HG02642 (cell line): ENCODE data around the gene IQGAP2.
"Not testable (repeated sequence)": the region's sequence is repeated elsewhere in the genome, so short reads cannot be mapped to it uniquely, and the experiment has no call there.

Experiments used
- ATAC-seq: cut with Tn5 transposase; IDR thresholded peaks from one replicate; pipeline ENCODE4 v1.9.1; 2021; ENCODE audit warnings: mild to moderate bottlenecking; ENCODE audit not compliant: unreplicated experiment, poor library complexity

Gene IQGAP2

DNA sequence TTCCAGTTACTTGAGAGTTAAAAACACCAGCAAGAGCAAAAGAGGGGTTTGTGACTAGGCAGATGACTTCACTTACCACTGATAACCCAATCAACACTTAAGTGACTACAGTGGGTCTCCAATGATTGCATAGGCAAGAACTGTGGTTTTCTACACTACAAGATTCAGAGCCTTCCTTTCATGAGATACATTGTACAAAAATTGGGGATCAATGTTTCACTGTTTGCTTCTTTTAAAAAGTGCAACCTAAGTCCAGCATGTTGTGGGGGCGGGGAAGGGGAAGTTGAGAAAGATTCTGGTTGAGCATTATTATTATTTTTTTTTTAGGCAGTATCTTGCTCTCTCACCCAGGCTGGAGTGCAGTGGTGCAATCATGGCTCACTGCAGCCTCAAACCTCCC, 3.6 kb downstream of the IQGAP2 start:
- ATAC-seq, result no peak

DNA sequence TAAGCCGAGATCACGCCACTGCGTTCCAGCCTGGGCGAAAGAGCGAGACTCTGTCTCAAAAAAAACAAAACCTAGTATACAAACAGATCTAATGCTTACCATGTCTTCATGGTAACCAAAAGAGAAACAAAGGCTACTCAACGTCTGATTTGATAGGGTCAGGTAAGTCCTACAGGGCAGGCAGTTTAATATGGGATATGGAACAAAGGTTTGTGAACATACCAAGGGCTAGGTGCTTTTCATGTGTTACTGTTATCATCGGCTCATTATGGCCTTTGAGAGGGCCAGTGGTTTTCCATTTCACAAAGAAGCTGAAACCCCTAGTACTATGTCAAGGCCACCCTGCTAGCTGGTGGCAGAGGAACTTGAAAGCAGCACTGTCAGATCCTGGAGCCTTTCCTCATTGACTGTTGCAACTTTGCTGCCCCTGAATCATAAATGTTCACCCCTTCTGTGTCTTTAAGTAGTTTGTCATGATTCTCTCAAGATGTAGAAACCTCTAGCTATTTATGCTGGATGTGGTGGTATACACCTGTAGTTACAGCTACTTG, 5.1 kb downstream of the IQGAP2 start:
- ATAC-seq, result no peak

DNA sequence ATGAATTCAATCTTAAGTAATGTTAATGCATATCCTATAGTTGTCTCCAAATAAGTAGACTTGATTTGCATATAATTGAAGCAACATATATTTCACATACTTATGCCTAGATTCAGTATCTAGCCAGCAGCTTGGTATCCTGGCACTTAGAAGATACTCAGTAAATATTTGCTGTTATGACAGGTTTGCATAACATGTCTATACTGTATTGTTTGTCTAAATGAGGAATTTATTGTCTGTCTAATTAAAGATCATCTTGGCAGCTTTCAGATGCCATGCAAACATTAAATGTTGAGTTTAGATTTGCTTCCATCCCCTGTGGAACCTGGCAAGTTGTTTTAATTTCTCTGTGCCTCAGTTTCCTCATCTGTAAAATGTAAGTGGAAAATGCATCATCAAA, 9.4 kb downstream of the IQGAP2 start:
- ATAC-seq, result no peak

DNA sequence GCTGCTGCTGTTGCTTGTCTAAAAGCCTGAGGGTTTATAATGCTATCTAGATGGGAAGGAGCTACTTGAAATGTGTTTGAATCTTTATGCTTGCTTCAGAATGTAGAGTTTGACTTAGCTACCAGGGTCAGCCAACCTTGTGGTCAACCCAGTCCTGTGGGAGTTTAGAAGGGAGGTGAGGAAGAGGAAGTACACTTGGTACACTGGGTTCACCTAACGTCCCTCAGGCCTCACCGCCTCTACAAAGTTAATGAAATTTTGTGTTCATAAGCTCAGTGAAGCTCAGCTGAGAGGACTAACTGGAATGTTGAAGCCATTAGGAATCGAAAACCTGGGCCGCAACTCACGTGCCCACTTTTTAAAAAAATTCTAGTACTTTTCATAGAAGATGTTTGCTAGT, 10.7 kb downstream of the IQGAP2 start:
- ATAC-seq, result no peak

DNA sequence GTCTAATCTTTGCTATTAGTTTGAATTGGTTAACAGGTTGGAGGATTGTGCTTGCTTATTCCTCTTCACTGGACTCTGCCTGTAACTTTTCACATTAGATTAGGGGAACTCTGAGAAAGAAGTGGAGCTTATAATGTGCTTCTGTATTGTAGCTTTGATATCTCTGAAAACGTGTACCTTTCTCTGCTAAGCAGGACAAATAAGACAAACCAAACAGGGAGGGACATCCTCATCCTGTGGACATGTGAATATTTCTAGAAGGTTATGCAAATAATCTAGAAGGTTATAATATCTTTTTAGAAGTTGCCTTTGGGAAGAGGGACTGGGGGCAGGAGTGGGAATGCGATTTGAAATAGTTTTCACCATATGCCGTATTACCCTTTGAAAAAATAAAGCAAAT, 11.7 kb downstream of the IQGAP2 start:
- no peak for ATAC-seq

DNA sequence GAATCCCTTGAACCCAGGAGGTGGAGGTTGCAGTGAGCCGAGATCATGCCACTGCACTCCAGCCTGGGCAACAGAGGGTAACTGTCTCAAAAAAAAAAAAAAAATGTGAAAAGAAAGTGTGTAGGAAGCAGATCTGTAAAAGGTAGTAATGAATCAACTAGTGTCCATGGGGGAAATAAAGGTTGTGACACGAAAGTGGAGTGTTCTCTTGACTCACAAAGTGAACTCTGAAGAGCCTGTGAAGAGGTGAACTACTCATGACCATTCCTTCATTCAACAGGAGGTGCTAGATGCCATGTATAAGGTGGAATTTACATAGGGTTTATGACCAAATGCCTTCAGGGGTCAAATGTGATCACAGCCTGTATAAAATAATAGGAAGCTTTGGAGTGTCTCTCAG, 12.8 kb downstream of the IQGAP2 start:
- no peak for ATAC-seq

DNA sequence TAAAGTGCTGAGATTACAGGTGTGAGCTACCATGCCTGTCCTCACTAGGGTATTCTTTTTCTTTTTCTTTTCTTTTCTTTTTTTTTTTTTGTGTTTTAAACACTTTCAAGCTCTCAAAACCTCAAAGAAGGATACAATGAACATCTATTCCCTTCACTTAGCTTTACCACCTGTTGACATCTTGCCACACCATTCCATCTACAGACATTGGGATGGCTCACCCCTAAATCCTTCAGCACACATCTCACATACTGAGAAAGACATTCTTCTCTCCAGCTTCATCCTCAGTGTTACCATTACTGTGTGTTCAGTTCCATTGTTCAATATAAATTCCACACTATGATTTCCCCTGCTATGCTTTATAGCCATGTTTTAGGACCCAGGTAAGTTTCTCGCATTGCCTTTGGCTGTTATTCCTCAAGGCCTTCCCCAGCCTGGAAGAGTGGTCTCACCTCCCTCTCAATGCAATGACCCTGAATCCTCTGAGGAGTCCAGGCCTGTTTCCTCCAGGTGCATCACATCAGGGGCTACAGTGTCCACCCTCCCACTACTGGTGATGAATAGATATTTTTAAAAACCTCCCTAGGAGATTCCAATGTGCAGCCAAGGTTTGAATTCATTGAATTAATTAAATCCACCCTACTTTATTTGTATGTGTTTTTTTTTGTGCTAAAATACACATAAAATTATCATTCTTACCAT, 16.7 kb downstream of the IQGAP2 start:
- no peak for ATAC-seq

DNA sequence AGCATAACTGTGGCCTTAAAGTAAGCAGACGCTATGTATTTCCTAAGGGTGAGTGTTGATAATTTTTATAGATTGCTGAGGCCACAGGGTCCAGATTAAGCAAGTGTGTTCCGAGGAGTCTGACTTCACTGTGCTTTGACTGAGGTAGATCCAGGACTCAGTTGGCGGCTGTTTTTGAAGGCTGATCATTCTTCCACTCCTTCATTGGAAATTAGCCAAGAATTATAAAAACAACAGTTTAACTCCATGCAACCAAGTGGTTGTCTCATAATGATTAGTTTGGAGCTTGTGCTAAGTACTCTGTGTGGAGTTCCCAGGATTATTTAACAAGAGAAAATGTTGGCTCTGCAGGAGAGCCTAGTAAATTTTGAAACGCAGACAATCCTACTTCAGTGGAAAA, 19.1 kb downstream of the IQGAP2 start:
- ATAC-seq, result no peak

DNA sequence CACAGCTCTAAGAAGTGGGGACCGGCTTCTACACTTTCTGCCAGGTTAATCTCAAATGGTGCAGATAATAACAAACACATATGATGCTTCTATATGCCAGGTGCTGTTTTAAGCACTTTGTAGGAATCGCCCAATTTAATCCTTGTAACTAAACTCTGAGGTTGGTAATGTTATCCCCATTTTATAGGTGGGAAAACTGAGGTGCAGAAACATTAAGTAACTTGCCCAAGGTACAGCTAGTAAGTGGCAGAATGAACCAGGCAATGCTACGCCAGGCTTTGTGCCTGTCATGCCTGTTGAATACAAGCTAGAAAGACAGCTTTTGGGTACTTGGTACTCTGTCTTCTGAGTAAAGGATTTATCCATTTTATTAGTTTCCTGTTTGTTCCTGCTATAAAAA, 19.7 kb downstream of the IQGAP2 start:
- no peak for ATAC-seq

DNA sequence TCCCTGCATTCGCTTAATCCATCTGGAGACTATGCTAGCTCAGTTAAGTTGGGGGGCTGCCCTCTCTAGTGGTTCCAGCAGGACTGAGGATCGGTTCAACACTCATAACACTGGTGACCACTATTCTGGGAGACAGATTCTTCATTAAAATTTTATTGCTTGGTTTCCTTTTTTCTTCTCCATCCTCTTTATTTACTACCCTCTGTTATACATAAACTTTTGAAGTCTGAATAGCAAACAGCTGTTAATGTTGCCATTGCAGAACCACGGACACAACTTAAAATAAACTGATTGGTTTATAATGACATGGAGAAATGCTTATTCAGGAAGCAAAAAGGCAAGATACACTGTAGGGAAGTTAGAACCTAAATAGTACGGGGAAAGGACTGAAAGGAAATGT, 22.1 kb downstream of the IQGAP2 start:
- no peak for ATAC-seq

DNA sequence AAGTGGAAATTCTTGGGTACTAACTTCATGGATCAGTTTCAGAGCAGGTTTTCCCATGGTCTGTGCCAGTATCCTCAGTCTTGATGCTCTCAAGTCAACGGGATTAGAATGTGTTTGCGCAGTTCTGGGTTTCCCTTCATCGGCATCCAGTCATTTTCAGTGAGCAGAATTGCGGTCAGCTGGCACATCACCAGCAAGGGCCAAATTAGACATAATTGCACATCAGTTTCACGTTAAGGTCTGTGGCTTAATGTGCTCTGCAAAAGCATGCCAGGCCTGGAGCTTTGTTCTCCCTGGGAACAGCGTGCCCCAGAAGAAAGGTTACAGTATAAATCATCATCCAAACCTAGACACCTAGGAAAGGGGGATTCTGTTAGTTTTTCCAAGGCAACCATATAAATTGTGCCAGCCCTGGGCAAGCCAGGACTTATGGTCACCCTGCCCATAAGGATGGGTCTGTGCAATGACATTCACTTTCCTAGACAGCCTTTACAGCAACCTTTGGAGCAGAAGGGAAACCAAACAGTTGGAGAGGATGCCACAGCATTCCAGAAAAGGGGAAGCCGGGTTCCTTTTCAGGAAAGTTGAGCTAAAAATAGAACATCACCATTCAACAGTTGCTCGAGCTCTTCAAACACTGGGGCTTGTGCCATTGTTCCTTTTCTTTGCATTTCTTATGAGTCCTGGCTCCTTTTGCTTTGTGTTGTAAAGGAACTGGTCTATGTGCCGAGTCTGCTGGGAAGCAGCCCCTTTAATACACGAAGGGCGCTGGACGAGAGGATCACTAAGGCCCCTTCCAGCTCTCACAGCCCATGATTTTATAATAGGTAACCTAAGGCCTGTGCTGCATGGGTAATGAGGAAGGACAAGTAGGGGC, 23.1 kb downstream of the IQGAP2 start:
- ATAC-seq, result no peak

DNA sequence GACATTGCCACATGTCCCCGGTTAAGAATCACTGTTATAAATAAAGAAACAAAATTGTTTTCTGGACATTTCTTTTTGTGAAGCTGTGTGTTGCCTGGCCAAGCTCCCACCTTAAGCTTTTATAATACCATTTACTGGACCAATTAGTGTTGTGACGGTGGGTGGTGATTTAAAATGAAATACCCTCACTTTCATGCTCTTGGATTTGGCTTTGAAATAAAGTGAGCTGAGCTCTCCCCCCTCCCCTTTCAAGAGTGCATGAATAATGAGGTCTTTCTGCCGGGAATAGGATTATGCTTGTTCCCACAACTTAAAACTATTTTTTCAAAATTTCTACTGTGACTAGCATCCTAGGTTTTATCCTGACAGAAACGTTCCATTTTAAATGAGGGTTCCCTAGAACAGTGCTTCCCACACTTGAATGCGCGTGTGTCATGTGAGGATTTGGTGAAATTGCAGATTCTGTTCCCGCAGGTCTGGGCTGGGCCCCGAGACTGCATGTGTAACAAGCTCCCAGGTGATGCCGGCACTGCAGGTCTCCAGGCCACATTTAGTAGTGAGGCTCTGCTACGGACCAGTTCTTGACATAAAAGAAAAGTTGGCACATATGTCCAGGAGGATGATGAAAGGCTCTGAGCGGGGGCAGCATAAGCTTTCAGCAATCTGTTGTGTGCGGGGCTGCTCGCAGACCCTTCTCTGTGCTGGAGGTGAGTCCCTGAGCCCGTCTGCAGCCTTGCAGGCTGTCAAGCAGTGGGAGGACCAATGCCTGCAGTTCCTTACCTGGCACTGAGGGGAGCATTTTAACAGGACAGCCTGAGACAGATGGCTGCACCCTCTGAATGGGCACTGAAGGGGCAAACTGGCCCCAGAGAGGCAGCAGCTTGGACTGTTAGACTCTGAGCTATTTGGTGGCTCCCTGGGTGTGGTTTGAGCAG, 24.4 kb downstream of the IQGAP2 start:
- no peak for ATAC-seq

DNA sequence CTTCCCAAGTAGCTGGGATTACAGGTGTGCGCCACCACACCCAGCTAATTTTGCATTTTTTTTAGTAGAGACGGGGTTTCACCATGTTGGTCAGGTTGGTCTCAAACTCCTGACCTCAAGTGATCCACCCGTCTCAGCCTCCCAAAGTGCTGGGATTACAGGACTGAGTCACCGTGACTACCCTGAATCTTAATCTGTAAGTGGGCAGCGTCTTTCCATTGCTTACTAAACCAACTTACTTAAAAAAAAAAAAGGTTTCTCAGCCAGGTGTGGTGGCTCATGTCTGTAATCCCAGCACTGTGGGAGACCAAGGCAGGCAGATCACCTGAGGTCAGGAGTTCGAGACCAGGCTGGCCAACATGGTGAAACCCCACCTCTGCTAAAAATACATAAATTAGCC, 25.5 kb downstream of the IQGAP2 start:
- not testable (repeated sequence) for ATAC-seq

DNA sequence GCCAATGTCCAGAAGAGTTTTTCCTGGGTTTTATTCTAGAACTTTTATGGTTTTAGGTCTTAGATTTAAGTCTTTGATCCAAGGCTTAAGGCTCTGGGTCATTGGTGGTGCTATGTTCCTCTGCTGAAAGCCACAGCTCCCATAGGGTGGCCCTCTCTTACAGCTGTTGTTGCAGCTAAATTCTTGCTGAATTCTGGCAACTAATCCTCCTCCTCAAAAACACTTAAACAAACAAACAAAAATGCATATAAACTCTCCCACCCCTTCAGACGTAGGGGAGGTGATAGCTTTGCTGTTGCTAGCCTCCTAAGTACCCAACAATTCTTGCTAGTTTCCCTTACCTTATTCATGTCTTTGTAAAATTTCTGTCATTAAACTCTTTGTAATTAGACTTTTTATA, 30.2 kb downstream of the IQGAP2 start:
- no peak for ATAC-seq

DNA sequence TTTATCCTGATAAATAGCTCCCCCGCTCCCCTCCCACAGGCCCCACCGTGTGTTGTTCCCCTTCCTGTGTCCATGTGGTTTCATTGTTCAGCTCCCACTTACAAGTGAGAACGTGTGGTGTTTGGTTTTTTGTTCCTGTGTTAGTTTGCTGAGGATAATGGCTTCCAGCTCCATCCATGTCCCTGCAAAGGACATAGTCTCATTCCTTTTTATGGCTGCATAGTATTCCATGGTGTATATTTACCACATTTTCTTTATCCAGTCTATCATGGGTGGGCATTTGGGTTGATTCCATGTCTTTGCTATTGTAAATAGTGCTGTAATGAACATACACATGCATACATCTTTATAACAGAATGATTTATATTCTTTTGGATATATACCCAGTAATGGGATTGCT, 34.4 kb downstream of the IQGAP2 start:
- not testable (repeated sequence) for ATAC-seq

DNA sequence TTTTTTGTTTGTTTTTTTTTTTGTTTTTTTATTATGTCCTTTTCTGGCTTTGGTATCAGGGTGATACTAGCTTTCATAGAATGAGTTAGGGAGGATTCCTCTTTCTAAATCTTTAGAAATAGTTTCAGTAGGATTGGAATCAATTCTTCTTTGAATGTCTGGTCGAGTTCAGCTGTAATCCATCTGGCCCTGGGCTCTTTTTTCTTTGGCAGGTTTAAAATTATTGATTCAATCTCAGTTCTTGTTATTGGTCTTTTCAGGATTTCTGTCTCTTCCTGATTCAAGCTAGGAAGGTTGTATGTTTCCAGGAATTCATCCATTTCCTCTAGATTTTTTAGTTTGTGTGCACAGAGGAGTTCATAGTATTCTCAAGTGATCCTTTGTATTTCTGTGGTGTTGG, 34.9 kb downstream of the IQGAP2 start:
- ATAC-seq, result no peak

DNA sequence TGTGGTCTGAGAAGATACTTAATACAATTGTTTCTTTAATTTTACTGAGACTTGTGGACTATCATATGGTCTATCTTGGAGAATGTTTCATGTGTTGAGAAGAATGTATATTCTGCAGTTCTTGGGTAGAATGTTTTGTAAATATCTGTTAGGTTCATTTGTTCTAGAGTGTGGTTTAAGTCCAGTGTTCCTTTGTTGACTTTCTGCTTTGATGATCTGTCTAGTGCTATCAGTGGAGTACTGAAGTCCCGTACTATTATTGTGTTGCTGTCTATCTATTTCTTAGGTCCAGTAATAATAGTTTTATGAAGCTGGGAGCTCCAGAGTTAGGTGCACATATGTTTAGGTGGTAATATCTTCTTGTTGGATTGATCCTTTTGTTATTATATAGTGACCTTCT, 36.1 kb downstream of the IQGAP2 start:
- ATAC-seq, result no peak

DNA sequence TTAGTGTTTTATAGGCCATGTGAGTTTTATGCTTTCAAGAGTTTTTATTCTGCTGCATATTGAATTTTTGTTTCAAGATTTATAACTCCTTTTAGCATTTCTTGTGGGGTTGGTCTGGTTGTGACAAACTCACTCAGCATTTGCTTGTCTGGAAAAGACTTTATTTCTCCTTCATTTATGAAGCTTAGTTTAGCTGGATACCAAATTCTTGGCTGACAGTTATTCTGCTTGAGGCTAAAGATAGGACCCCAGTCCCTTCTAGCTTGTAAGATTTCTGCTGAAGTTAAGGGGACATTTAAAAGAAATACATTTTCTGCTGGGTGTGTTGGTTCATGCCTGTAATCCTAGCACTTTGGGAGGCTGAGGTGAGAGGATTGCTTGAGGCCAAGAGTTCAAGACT, 36.8 kb downstream of the IQGAP2 start:
- no peak for ATAC-seq

DNA sequence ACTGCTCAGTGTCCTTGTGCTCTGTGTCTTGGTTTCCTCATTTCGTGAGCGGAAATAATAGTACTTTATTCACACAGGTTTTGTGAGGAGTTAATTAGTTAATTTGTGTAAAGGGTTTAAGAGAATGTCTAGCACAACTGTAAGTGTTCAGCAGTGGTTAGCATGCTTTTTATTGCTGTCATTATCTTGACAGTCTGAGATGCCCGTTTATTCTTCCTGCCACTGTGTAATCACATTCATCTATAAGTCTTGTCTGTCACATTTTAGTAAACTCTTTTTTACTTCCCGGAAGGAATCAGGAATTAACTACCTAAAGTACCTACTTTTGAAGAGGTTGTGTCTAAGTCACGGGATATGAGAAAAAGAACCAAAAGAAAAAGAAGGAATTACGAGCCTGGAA, 38.0 kb downstream of the IQGAP2 start:
- ATAC-seq, result no peak

DNA sequence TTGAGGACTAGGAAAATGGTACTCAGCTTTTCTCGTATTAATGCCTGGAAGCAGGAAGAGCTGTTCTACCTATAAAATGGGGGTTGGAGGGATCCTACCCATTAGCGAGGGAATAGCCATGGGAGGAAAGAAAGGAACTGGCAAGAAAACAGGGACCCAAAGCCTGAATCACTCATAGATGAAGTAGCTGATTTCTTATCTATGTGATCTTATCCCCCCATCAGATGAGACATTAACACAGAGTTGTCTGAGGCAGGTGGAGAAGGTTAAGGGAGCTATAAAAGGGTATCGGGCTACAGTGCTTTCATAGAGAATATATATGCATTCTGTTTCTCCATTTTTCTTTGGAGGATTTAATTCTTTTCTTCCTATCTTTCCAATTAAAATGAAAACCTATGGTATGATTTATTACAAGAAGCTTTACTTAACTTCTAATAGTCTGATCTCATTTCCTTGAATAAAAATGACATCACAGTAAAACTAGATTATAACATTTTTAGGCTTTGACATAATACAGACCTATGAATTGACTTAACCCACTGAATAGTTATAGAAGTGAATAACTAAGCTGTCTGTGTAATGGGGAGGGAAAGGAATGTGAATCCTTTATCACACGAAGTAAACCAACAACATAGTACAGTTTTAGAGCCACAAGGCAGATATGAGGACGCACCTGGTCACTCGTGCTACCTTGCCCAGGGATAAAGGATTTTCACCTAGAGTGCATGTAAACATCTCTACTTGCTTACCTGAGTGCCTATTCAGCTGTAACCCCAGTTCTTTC, 39.0 kb downstream of the IQGAP2 start:
- no peak for ATAC-seq
